DND-41 (cell line): ENCODE results near the gene MBNL2.
"Not testable (repeated sequence)": the region's sequence is repeated elsewhere in the genome, so short reads cannot be mapped to it uniquely, and the experiment has no call there.

Source experiments
- ATAC-seq: fragments of 200-7000 bp; cut with Tn5 transposase; 3 replicates; pipeline ENCODE4 v1.9.1; 2021; ENCODE audit warnings: low read depth; ENCODE audit not compliant: insufficient read depth
- DNase-seq: peaks from one replicate; pipeline ENCODE4 v3.0.0-alpha.2; 2020
- H2AFZ ChIP-seq: 2 replicates; pipeline ENCODE4 v1.6.0; 2012; ENCODE audit warnings: low read depth, low read length
- H3K27ac ChIP-seq: 2 replicates; pipeline ENCODE4 v1.5.1; 2012; ENCODE audit warnings: low read length, inconsistent platforms
- H3K27me3 ChIP-seq: fragments of 200-600 bp; sonication (generic); 2 replicates; pipeline ENCODE4 v1.6.0; 2012; ENCODE audit warnings: low read length, mild to moderate bottlenecking, inconsistent platforms; ENCODE audit not compliant: insufficient read depth, poor library complexity
- H3K36me3 ChIP-seq: 2 replicates; pipeline ENCODE4 v1.5.1; 2012; ENCODE audit warnings: low read length, inconsistent platforms; ENCODE audit not compliant: insufficient read depth
- H3K4me1 ChIP-seq: 2 replicates; pipeline ENCODE4 v1.5.1; 2012; ENCODE audit warnings: mild to moderate bottlenecking, low read length; ENCODE audit not compliant: insufficient read depth
- H3K4me2 ChIP-seq: 2 replicates; pipeline ENCODE4 v1.6.0; 2012; ENCODE audit warnings: mild to moderate bottlenecking, moderate library complexity, low read length, inconsistent platforms; ENCODE audit not compliant: insufficient read depth
- H3K4me3 ChIP-seq, 2 experiments: fragments of 200-600 bp in 1 of 2; shearing (Covaris generic) in 1 of 2; 2 replicates each; pipeline ENCODE4 v1.5.1; 2012 to 2016; ENCODE audit warnings: inconsistent platforms in 2 of 2, low read length in 2 of 2, mild to moderate bottlenecking in 2 of 2, low read depth in 1 of 2, moderate library complexity in 1 of 2
- H3K79me2 ChIP-seq: 2 replicates; pipeline ENCODE4 v1.6.0; 2012; ENCODE audit warnings: low read length, inconsistent platforms; ENCODE audit not compliant: insufficient read depth
- H3K9ac ChIP-seq: 2 replicates; pipeline ENCODE4 v1.6.0; 2012; ENCODE audit warnings: low read depth, mild to moderate bottlenecking, inconsistent platforms, low read length, moderate library complexity
- H3K9me3 ChIP-seq: 2 replicates; pipeline ENCODE4 v1.5.1; 2012; ENCODE audit warnings: low read length, moderate library complexity, mild to moderate bottlenecking, inconsistent platforms; ENCODE audit not compliant: insufficient read depth, severe bottlenecking
- H4K20me1 ChIP-seq: 2 replicates; pipeline ENCODE4 v1.6.0; 2012; ENCODE audit warnings: low read length; ENCODE audit not compliant: insufficient read depth
- EZH2 ChIP-seq: IDR thresholded peaks from 3 replicates; pipeline ENCODE4 v1.6.1; 2012; ENCODE audit warnings: borderline replicate concordance, low read depth, mild to moderate bottlenecking, moderate library complexity, low read length, inconsistent platforms; ENCODE audit not compliant: severe bottlenecking
- TF ChIP-seq, protein P1 (sequence below): IDR thresholded peaks from 2 replicates; pipeline ENCODE4 v1.5.1; 2012; ENCODE audit warnings: borderline replicate concordance, low read length, moderate library complexity, mild to moderate bottlenecking; ENCODE audit not compliant: poor library complexity, severe bottlenecking; ENCODE audit errors: extremely low read depth

MBNL2 gene

GRCh38 chr13:97348569-97349100 lies 126.5 kb downstream of the MBNL2 start:
- no peak for TF ChIP-seq EZH2
- TF ChIP-seq, protein P1, sequence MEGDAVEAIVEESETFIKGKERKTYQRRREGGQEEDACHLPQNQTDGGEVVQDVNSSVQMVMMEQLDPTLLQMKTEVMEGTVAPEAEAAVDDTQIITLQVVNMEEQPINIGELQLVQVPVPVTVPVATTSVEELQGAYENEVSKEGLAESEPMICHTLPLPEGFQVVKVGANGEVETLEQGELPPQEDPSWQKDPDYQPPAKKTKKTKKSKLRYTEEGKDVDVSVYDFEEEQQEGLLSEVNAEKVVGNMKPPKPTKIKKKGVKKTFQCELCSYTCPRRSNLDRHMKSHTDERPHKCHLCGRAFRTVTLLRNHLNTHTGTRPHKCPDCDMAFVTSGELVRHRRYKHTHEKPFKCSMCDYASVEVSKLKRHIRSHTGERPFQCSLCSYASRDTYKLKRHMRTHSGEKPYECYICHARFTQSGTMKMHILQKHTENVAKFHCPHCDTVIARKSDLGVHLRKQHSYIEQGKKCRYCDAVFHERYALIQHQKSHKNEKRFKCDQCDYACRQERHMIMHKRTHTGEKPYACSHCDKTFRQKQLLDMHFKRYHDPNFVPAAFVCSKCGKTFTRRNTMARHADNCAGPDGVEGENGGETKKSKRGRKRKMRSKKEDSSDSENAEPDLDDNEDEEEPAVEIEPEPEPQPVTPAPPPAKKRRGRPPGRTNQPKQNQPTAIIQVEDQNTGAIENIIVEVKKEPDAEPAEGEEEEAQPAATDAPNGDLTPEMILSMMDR = no peak
- no peak overlapping the region for H3K4me3 ChIP-seq
- ATAC-seq = no peak
- peaks cover 7% of the 10 kb centered on the region; the same call in 1 of the 2 replicates for H3K36me3 ChIP-seq
- no peak overlapping the region for H3K9ac ChIP-seq
- no peak overlapping the region for H2AFZ ChIP-seq
- H3K27me3 ChIP-seq = no peaks in the 10 kb centered on the region
- no peaks in the 10 kb centered on the region for H3K79me2 ChIP-seq
- H3K27ac ChIP-seq = no peak overlapping the region
- H3K4me1 ChIP-seq = no peaks in the 10 kb centered on the region
- H3K9me3 ChIP-seq = peaks cover 4% of the 10 kb centered on the region
- no peak for DNase-seq
- no peak overlapping the region for H3K4me2 ChIP-seq
- no peaks in the 10 kb centered on the region for H4K20me1 ChIP-seq

- H3K27me3 ChIP-seq, H3K9me3 ChIP-seq, H3K4me3 ChIP-seq, H2AFZ ChIP-seq, H3K9ac ChIP-seq, DNase-seq, H3K4me2 ChIP-seq, H3K27ac ChIP-seq, H3K4me1 ChIP-seq, H3K79me2 ChIP-seq, ATAC-seq, H3K36me3 ChIP-seq, H4K20me1 ChIP-seq: not testable (repeated sequence)
Observed at GRCh38 chr13:97352012-97352411, 129.9 kb downstream of the MBNL2 start.

DNA sequence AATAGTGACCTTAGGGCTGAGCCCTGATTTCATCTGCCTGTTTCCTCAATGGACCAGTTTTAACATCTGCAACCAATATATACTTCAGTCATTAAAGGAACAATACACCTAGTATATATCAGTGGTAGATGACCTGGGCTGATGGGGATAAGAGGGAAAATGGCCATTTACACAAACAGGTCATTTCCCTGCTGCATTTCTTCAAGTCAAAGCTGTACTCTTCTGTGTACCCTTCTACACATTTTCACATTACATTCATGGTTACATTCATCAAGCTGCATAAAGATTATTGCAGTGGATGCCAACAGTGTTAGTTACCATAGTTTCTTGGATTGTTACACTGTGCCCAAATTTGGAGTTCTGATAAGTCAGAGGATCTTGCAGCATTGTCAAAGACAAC lies 130.7 kb downstream of the MBNL2 start:
- DNase-seq (no peak), ATAC-seq (no peak)
- TF ChIP-seq, protein P1 = no peak
- no peak for TF ChIP-seq EZH2
- H3K9me3 ChIP-seq = peaks cover 4% of the 10 kb centered on the region
- H3K4me3 ChIP-seq = no peak overlapping the region
- 0 out of 2 replicates have a peak, but pooled peaks cover 3% of the 10 kb centered on the region for H3K36me3 ChIP-seq
- no peaks in the 10 kb centered on the region for H3K4me1 ChIP-seq
- no peaks in the 10 kb centered on the region for H3K27me3 ChIP-seq
- H2AFZ ChIP-seq = no peak overlapping the region
- H4K20me1 ChIP-seq = no peaks in the 10 kb centered on the region
- no peak overlapping the region for H3K4me2 ChIP-seq
- no peaks in the 10 kb centered on the region for H3K79me2 ChIP-seq
- no peak overlapping the region for H3K9ac ChIP-seq
- no peak overlapping the region for H3K27ac ChIP-seq

- Histone ChIP-seq H3K27me3 (no peaks in the 10 kb centered on the region), H3K9ac (no peak overlapping the region), H4K20me1 (no peaks in the 10 kb centered on the region), H3K4me1 (no peaks in the 10 kb centered on the region), H3K36me3 (0 out of 2 replicates have a peak, but pooled peaks cover 3% of the 10 kb centered on the region), H3K9me3 (peaks cover 4% of the 10 kb centered on the region), H3K27ac (no peak overlapping the region), H2AFZ (no peak overlapping the region), H3K79me2 (no peaks in the 10 kb centered on the region), H3K4me2 (no peak overlapping the region), H3K4me3 (no peak overlapping the region)
- TF ChIP-seq, protein P1 = no peak
- no peak for TF ChIP-seq EZH2
- DNase-seq (no peak), ATAC-seq (no peak)
Observed at GRCh38 chr13:97353927-97354675, 132.0 kb downstream of the MBNL2 start.
